GM19463 (cell line): Measurements from ENCODE around the gene GIMAP8.
"Not testable (repeated sequence)": the region's sequence is repeated elsewhere in the genome, so short reads cannot be mapped to it uniquely, and the experiment has no call there.

ENCODE experiments used
- ATAC-seq: cut with Tn5 transposase; IDR thresholded peaks from one replicate; pipeline ENCODE4 v1.9.1; 2021; ENCODE audit warnings: mild to moderate bottlenecking, moderate library complexity; ENCODE audit not compliant: unreplicated experiment

Gene GIMAP8

DNA sequence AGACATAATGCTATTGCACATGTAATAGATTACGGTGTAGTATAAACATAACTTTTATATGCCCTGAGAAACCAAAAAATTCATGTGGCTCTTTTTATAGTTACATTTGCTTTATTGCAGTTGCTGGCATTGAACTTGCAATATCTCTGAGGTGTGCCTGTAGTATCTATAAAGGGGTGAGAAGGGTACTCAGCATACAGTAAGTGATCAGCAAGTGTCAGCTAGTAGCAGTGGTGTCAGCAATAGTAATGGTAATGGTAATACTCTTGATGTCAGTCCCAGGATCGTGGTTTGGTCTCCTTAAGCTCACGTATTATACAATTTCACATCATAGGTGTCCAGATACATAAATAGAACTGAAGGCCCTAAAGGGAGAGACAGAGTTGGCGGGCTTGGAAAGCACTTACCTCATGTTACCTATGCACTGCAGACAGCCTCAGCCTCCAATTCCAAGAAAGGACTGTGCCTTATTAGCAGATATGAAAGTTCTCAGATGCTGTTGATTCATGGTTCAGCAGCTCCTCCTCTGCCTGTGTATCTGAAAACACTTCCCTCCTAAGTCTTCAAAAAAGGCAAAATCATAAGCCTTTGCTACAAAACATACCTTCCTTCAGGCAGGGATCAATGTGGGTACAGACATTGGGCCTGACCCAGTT lies 57.6 kb downstream of the GIMAP8 start:
- ATAC-seq, result no peak

DNA sequence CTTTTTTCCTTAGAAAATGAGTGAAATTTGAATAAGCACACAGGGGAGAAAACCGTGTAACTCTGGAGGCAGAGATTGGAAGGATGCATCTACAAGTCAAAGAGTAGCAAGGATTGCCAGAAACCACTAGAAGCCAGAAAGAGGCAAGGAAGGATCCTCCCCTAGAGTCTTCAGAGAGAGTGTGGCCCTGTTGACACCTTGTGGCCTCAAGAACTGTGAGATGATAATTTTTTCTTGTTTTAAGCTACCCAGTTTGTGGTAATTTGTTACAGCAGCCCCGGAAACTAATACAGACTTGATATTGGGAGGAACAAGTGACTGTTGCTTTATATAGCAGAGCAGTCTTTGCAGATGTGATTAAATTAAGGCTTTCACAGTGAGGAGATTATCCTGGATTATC lies 60.6 kb downstream of the GIMAP8 start:
- no peak for ATAC-seq

GRCh38 chr7:150513758-150514157 lies 63.3 kb downstream of the GIMAP8 start:
- no peak for ATAC-seq

DNA sequence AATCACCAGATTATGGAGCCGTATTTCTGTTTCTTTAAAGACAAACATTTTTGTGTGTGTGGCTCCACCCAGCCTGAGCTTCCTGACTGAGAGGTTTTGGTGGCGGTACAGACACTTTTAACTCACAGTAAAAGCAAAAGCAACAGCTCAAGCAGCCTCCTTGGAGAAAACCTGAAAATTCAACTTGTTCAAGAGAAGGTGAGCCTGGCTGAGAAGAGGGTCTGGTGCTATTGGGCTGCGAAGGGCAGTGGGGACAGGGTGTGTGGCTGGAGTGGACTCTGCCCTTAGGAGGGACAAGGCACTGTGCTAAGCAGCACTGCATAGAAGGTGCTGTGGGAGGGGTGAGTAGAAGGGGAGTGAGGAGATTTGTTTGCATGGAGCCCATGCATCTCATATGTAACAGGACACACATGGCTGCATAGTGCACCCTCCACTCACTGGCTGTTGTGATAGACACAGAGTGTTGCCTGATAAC lies 64.4 kb downstream of the GIMAP8 start, which contains the start of gene GIMAP7:
Gene GIMAP7 (plus strand): TSS at position 125 of the 475 bp plus-strand sequence. CDS start 5,103 bp downstream, outside the sequence.
- ATAC-seq, result no peak

DNA sequence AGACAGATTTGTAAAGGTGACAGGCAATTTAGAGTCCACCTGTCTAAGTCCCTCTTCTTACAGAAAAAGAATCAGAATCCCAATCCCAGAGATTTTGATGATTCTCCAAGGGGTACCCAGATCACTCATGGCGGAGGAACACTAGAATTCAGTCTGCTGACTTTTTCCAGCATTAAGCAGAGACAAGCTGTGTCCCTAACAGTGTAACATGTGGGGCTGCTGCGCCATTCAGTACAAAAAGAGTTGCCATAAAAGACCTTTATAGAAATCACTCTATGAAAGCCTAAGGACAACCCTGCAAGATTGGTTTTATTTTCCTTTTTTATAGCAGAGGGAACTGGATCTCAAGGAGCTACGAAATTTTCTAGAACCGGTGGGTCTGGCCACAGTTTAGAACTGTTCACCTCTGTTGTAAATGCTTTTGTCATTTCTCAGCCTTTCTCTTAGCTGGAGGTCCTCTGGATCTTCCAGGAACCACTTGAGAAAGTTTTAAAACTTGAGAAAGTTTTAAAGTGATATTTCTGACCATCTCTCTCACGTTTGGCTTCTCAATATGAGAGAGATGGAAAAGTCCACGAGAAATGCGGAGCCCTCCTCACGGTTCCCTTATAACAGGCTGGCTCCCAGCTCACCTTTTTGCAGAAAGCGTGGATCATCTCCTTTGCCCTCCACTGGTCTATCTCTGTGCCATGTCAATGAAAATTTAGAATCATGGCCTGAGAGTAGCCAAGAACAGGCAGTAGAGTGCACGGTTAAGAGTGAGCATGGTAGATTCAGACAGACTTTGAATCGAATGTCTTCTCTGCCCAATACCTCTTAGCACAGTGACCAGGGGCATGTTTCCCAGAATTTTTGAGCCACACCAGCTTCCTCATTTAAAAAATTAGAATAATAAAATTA lies 65.1 kb downstream of the GIMAP8 start:
- ATAC-seq, result no peak

- no peak for ATAC-seq
Observed at GRCh38 chr7:150516956-150517745, 66.7 kb downstream of the GIMAP8 start.

GRCh38 chr7:150519310-150519709 lies 68.9 kb downstream of the GIMAP8 start:
- no peak for ATAC-seq

DNA sequence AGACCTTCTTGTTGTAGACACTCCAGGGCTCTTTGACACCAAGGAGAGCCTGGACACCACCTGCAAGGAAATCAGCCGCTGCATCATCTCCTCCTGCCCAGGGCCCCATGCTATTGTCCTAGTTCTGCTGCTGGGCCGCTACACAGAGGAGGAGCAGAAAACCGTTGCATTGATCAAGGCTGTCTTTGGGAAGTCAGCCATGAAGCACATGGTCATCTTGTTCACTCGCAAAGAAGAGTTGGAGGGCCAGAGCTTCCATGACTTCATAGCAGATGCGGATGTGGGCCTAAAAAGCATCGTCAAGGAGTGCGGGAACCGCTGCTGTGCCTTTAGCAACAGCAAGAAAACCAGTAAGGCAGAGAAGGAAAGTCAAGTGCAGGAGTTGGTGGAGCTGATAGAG lies 69.7 kb downstream of the GIMAP8 start:
- ATAC-seq, result no peak

- ATAC-seq, result not testable (repeated sequence)
Observed at GRCh38 chr7:150522931-150523330, 72.5 kb downstream of the GIMAP8 start.

DNA sequence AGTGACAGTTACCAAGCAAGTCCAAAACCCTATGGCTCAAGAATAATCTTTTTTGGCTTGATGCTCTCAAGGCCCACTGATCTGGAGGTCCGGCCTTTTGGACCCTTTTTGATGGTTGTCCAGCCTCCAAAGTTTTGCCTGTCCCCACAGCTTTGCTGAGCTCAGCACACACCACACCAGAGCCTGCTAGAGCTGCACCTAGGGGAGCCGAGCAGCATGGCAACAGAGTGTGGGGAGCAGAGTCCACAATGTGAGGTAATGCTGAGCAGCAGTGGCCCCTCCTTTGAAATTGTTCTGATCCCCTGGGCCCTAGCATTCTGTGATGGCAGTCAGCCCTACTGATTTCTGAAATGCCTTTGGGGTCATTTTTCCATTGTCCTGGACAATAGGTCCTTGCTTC lies 73.6 kb downstream of the GIMAP8 start:
- ATAC-seq, result no peak
